IMR-90 (cell line): ENCODE results near the gene AGGF1.

Experiments used
- BHLHE40 ChIP-seq: fragments of 150-350 bp; IDR thresholded peaks from 2 replicates; pipeline ENCODE4 v1.6.1; 2016; ENCODE audit warnings: mild to moderate bottlenecking, low read depth, low read length
- MXI1 ChIP-seq: IDR thresholded peaks from 2 replicates; pipeline ENCODE4 v1.6.1; 2012; ENCODE audit warnings: low read depth, mild to moderate bottlenecking, low read length, moderate library complexity, borderline replicate concordance
- POLR2A ChIP-seq: IDR thresholded peaks from 2 replicates; pipeline ENCODE4 v1.6.1; 2012; ENCODE audit warnings: mild to moderate bottlenecking, low read depth, low read length
- RAD21 ChIP-seq: IDR thresholded peaks from 2 replicates; pipeline ENCODE4 v1.6.1; 2012; ENCODE audit warnings: low read length, improper control_type of control experiment
- RFX5 ChIP-seq: IDR thresholded peaks from 2 replicates; pipeline ENCODE4 v1.8.0; 2012; ENCODE audit warnings: low read depth, mild to moderate bottlenecking, low read length, moderate library complexity
- SMC3 ChIP-seq: fragments of 150-350 bp; IDR thresholded peaks from 2 replicates; pipeline ENCODE4 v1.6.1; 2016; ENCODE audit warnings: low read depth, mild to moderate bottlenecking, antibody characterized with exemption, low read length, moderate library complexity
- USF2 ChIP-seq: fragments of 150-350 bp; IDR thresholded peaks from 2 replicates; pipeline ENCODE4 v1.6.1; 2017; ENCODE audit warnings: mild to moderate bottlenecking, antibody characterized with exemption, low read length, low read depth
- TF ChIP-seq, protein P1 (sequence below): conservative IDR thresholded peaks from 2 replicates; pipeline ENCODE4 v1.5.1; 2012; ENCODE audit warnings: mild to moderate bottlenecking, low read depth, low read length, improper control_type of control experiment

- TF ChIP-seq USF2 (no peak), RFX5 (no peak), POLR2A (no peak), BHLHE40 (no peak), MXI1 (peak; percentile 49; the same call in 1 of the 2 replicates), RAD21 (no peak), SMC3 (no peak)
- TF ChIP-seq, protein P1, sequence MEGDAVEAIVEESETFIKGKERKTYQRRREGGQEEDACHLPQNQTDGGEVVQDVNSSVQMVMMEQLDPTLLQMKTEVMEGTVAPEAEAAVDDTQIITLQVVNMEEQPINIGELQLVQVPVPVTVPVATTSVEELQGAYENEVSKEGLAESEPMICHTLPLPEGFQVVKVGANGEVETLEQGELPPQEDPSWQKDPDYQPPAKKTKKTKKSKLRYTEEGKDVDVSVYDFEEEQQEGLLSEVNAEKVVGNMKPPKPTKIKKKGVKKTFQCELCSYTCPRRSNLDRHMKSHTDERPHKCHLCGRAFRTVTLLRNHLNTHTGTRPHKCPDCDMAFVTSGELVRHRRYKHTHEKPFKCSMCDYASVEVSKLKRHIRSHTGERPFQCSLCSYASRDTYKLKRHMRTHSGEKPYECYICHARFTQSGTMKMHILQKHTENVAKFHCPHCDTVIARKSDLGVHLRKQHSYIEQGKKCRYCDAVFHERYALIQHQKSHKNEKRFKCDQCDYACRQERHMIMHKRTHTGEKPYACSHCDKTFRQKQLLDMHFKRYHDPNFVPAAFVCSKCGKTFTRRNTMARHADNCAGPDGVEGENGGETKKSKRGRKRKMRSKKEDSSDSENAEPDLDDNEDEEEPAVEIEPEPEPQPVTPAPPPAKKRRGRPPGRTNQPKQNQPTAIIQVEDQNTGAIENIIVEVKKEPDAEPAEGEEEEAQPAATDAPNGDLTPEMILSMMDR = no peak
These were observed 43.5 kb downstream of the AGGF1 start for GRCh38 chr5:77073667-77074066.
